Measurements from ENCODE around the gene CLIC6.

GRCh38 chr21:34715518-34715917 is 46.7 kb downstream of the CLIC6 start:
- TF ChIP-seq POLR2A (IDR thresholded peaks at IDR 0.05; ENCODE audit: extremely low read depth, insufficient read length) (no peak), MAX (IDR thresholded peaks at IDR 0.05; ENCODE audit: low read depth, low read length) (no peak)
